C4-2B (cell line): Measurements from ENCODE around the gene GPR12.

Experiments
- H3K27ac ChIP-seq: fragments of 450-650 bp; 2 replicates; pipeline ENCODE4 v1.5.1; 2017
- CTCF ChIP-seq: fragments of 450-650 bp; conservative IDR thresholded peaks from 2 replicates; pipeline ENCODE4 v1.5.1; 2017; ENCODE audit warnings: mild to moderate bottlenecking
- ZFX ChIP-seq: fragments of 450-650 bp; IDR thresholded peaks from 2 replicates; pipeline ENCODE4 v1.6.1; 2017

Gene GPR12

GRCh38 chr13:26722321-26722720, 38.3 kb downstream of the GPR12 start:
- no peak overlapping the region for H3K27ac ChIP-seq
- TF ChIP-seq ZFX (no peak), CTCF (no peak)

GRCh38 chr13:26721251-26722121, 39.1 kb downstream of the GPR12 start:
- no peak for TF ChIP-seq CTCF
- H3K27ac ChIP-seq: no peak overlapping the region

GRCh38 chr13:26719356-26719945, 41.1 kb downstream of the GPR12 start:
- H3K27ac ChIP-seq: no peak overlapping the region
- TF ChIP-seq CTCF: peak; percentile 72
- TF ChIP-seq ZFX: no peak

- no peak overlapping the region for H3K27ac ChIP-seq
- TF ChIP-seq ZFX: no peak
- no peak for TF ChIP-seq CTCF
Observed at GRCh38 chr13:26718872-26719271, 41.7 kb downstream of the GPR12 start.

GRCh38 chr13:26718146-26718545, 42.4 kb downstream of the GPR12 start:
- no peak overlapping the region for H3K27ac ChIP-seq
- TF ChIP-seq CTCF: no peak
- no peak for TF ChIP-seq ZFX

GRCh38 chr13:26716984-26717383, 43.6 kb downstream of the GPR12 start:
- TF ChIP-seq CTCF (no peak), ZFX (no peak)
- no peak overlapping the region for H3K27ac ChIP-seq

- no peak overlapping the region for H3K27ac ChIP-seq
- TF ChIP-seq CTCF: no peak
- no peak for TF ChIP-seq ZFX
Observed at GRCh38 chr13:26713341-26713740, 47.2 kb downstream of the GPR12 start.
